DOHH2 (cell line): ENCODE data around the gene SLC35A3.

Experiments used
- H3F3A ChIP-seq: fragments of 200-600 bp; sonication (generic), shearing (Covaris generic); 2 replicates; pipeline ENCODE4 v1.6.0; 2016; ENCODE audit warnings: antibody characterized with exemption, mild to moderate bottlenecking; ENCODE audit not compliant: control insufficient read depth, insufficient read depth
- H3K27ac ChIP-seq: fragments of 200-600 bp; sonication (generic); 2 replicates; pipeline ENCODE4 v1.5.1; 2014; ENCODE audit warnings: low read depth, mild to moderate bottlenecking, low read length, moderate library complexity
- H3K27me3 ChIP-seq: fragments of 200-600 bp; sonication (generic); 2 replicates; pipeline ENCODE4 v1.6.1; 2014; ENCODE audit warnings: mild to moderate bottlenecking, low read length, mixed read lengths; ENCODE audit not compliant: control insufficient read depth
- H3K36me3 ChIP-seq: fragments of 200-600 bp; sonication (generic); 2 replicates; pipeline ENCODE4 v1.6.1; 2014; ENCODE audit warnings: mild to moderate bottlenecking, low read length, moderate library complexity, mixed read lengths; ENCODE audit not compliant: control insufficient read depth
- H3K4me1 ChIP-seq: fragments of 200-600 bp; sonication (generic); 2 replicates; pipeline ENCODE4 v1.6.1; 2014; ENCODE audit warnings: mild to moderate bottlenecking, low read length, mixed read lengths; ENCODE audit not compliant: control insufficient read depth
- H3K4me2 ChIP-seq: fragments of 200-600 bp; sonication (generic); 2 replicates; pipeline ENCODE4 v1.6.0; 2014; ENCODE audit warnings: mild to moderate bottlenecking, low read length, moderate library complexity
- H3K4me3 ChIP-seq: fragments of 200-600 bp; sonication (generic); 2 replicates; pipeline ENCODE4 v1.5.1; 2014; ENCODE audit warnings: mild to moderate bottlenecking, low read length, mixed read lengths
- H3K79me2 ChIP-seq: fragments of 200-600 bp; sonication (generic); 2 replicates; pipeline ENCODE4 v1.6.1; 2014; ENCODE audit warnings: mild to moderate bottlenecking, low read length, mixed read lengths; ENCODE audit not compliant: control insufficient read depth
- H3K9me2 ChIP-seq: fragments of 200-600 bp; sonication (generic); replicated peaks from 2 replicates; pipeline ENCODE4 v1.6.1; 2014; ENCODE audit warnings: mild to moderate bottlenecking, low read length, mixed read lengths; ENCODE audit not compliant: control insufficient read depth
- H3K9me3 ChIP-seq: fragments of 200-600 bp; sonication (generic); 2 replicates; pipeline ENCODE4 v1.6.1; 2014; ENCODE audit warnings: antibody characterized with exemption, low read length, mixed read lengths; ENCODE audit not compliant: control insufficient read depth, insufficient read depth
- H4K20me1 ChIP-seq: fragments of 200-600 bp; sonication (generic); 2 replicates; pipeline ENCODE4 v1.6.0; 2014; ENCODE audit warnings: low read depth, mild to moderate bottlenecking, antibody characterized with exemption, low read length, moderate library complexity; ENCODE audit not compliant: control insufficient read depth, insufficient read depth
- EZH2phosphoT487 ChIP-seq: fragments of 200-600 bp; sonication (generic); IDR thresholded peaks from 2 replicates; pipeline ENCODE4 v1.6.1; 2017; ENCODE audit warnings: borderline replicate concordance, mild to moderate bottlenecking, antibody characterized with exemption, low read length, moderate library complexity, mixed read lengths
- TF ChIP-seq, protein P1 (sequence below): fragments of 200-600 bp; sonication (generic); IDR thresholded peaks from one replicate; pipeline ENCODE4 v1.5.1; 2014; ENCODE audit warnings: antibody characterized with exemption, mild to moderate bottlenecking, low read depth, low read length; ENCODE audit not compliant: poor library complexity, severe bottlenecking

Gene SLC35A3

GRCh38 chr1:99994496-99994895 lies 24.7 kb downstream of the SLC35A3 start:
- no peak overlapping the region for H3K4me2 ChIP-seq
- H3K79me2 ChIP-seq = peaks cover 4% of the 10 kb centered on the region; the same call in 1 of the 2 replicates
- H3K9me3 ChIP-seq = peaks cover 3% of the 10 kb centered on the region; the same call in 1 of the 2 replicates
- H3K4me3 ChIP-seq = no peak overlapping the region
- H3K27me3 ChIP-seq = no peaks in the 10 kb centered on the region
- H3K27ac ChIP-seq = no peak overlapping the region
- no peaks in the 10 kb centered on the region for H4K20me1 ChIP-seq
- H3K9me2 ChIP-seq = no peaks in the 10 kb centered on the region
- no peak for TF ChIP-seq EZH2phosphoT487
- TF ChIP-seq, protein P1, sequence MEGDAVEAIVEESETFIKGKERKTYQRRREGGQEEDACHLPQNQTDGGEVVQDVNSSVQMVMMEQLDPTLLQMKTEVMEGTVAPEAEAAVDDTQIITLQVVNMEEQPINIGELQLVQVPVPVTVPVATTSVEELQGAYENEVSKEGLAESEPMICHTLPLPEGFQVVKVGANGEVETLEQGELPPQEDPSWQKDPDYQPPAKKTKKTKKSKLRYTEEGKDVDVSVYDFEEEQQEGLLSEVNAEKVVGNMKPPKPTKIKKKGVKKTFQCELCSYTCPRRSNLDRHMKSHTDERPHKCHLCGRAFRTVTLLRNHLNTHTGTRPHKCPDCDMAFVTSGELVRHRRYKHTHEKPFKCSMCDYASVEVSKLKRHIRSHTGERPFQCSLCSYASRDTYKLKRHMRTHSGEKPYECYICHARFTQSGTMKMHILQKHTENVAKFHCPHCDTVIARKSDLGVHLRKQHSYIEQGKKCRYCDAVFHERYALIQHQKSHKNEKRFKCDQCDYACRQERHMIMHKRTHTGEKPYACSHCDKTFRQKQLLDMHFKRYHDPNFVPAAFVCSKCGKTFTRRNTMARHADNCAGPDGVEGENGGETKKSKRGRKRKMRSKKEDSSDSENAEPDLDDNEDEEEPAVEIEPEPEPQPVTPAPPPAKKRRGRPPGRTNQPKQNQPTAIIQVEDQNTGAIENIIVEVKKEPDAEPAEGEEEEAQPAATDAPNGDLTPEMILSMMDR = no peak
- peaks cover 9% of the 10 kb centered on the region for H3K36me3 ChIP-seq
- H3K4me1 ChIP-seq = no peaks in the 10 kb centered on the region
- no peaks in the 10 kb centered on the region for H3F3A ChIP-seq

DNA sequence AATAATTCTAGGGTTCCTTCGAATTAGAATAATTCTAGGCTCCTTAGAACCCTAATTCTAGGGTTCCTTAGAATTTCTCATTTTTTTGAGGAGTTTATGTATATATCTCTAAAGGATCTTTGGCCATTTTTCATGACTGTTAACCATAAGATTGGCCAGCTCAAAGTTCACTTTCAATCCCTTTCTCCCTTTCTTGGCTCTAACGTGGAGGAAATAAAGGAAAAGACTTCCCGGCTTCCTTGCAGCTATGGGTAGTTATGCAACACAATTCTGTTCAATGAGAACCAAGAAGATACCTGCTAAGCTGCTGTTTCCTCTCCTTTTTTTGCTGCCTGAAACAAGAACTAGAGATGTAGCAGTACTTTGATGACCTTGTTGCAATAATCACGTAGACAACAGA lies 27.2 kb downstream of the SLC35A3 start:
- H3K27me3 ChIP-seq = no peaks in the 10 kb centered on the region
- H3K36me3 ChIP-seq = peaks cover 7% of the 10 kb centered on the region
- TF ChIP-seq, protein P1 = no peak
- no peak for TF ChIP-seq EZH2phosphoT487
- no peaks in the 10 kb centered on the region for H3F3A ChIP-seq
- H3K9me2 ChIP-seq = no peaks in the 10 kb centered on the region
- peaks cover 3% of the 10 kb centered on the region for H3K79me2 ChIP-seq
- no peaks in the 10 kb centered on the region for H4K20me1 ChIP-seq
- no peaks in the 10 kb centered on the region for H3K4me1 ChIP-seq
- no peak overlapping the region for H3K4me2 ChIP-seq
- no peaks in the 10 kb centered on the region for H3K9me3 ChIP-seq
- H3K27ac ChIP-seq = no peak overlapping the region
- no peak overlapping the region for H3K4me3 ChIP-seq

DNA sequence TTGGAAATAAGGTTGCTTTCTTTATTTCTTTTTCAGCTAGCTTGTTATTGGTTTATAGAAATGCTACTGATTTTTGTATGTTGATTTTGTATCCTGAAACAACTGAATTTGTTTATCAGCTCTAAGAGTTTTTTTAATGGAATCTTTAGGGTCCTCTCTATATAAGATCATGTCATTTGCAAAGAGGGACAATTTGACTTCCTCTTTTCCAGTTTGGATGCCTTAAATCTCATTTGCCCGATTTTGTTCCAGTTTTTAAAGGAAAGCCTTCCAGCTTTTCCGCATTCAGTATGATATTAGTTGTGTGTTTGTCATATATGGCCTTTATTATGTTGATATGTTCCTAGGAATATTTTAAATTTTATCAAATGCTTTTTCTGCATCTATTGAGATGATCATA lies 31.7 kb downstream of the SLC35A3 start:
- Histone ChIP-seq H3K4me2 (no peak overlapping the region), H3K4me1 (no peaks in the 10 kb centered on the region), H3K27me3 (no peaks in the 10 kb centered on the region), H3F3A (no peaks in the 10 kb centered on the region), H3K9me2 (no peaks in the 10 kb centered on the region), H3K79me2 (peaks cover 11% of the 10 kb centered on the region), H3K27ac (no peak overlapping the region), H4K20me1 (no peaks in the 10 kb centered on the region), H3K9me3 (no peaks in the 10 kb centered on the region), H3K36me3 (peaks cover 3% of the 10 kb centered on the region), H3K4me3 (no peak overlapping the region)
- TF ChIP-seq EZH2phosphoT487 = no peak
- TF ChIP-seq, protein P1 = no peak
